HT-29 (cell line): Measurements from ENCODE around the gene ANXA3. TPM values are rescaled to one million over a fixed set of nuclear protein-coding genes. Genes with fewer than 3 reads are reported as not detected.
"Not testable (repeated sequence)": the region's sequence is repeated elsewhere in the genome, so short reads cannot be mapped to it uniquely, and the experiment has no call there.

Source experiments
- DNase-seq: peaks from one replicate; pipeline ENCODE4 v3.0.0-alpha.2; 2015; ENCODE audit warnings: low spot score
- total RNA-seq: library from RNA; depleted of rRNA; stranded (reverse); fragments of >200 nt; shearing (Covaris generic); gene quantifications from 2 replicates; pipeline ENCODE4 v1.2.3, GENCODE V29; 2014

Gene ANXA3
- total RNA-seq, 1 experiment from 2014 or later: 160 TPM

GRCh38 chr4:78571804-78572203 lies 20.2 kb downstream of the ANXA3 start:
- DNase-seq: no peak

- DNase-seq: no peak
Measured at GRCh38 chr4:78578674-78579425, 27.3 kb downstream of the ANXA3 start.

GRCh38 chr4:78581618-78582017 lies 30.0 kb downstream of the ANXA3 start:
- DNase-seq: no peak

GRCh38 chr4:78584863-78585547 lies 33.4 kb downstream of the ANXA3 start:
- DNase-seq: no peak

GRCh38 chr4:78585633-78586032 lies 34.1 kb downstream of the ANXA3 start:
- DNase-seq: no peak

GRCh38 chr4:78588894-78589545 lies 37.5 kb downstream of the ANXA3 start:
- no peak for DNase-seq

GRCh38 chr4:78591404-78591803 lies 39.8 kb downstream of the ANXA3 start:
- DNase-seq: no peak

GRCh38 chr4:78592088-78592783 lies 40.7 kb downstream of the ANXA3 start:
- peak; percentile 9 for DNase-seq

GRCh38 chr4:78596111-78596742 lies 44.7 kb downstream of the ANXA3 start:
- no peak for DNase-seq

GRCh38 chr4:78598431-78598830 lies 46.9 kb downstream of the ANXA3 start:
- not testable (repeated sequence) for DNase-seq

- DNase-seq: no peak
Measured at GRCh38 chr4:78599147-78599546, 47.6 kb downstream of the ANXA3 start.

- no peak for DNase-seq
Measured at GRCh38 chr4:78599931-78600375, 48.4 kb downstream of the ANXA3 start.

GRCh38 chr4:78601013-78601412 lies 49.4 kb downstream of the ANXA3 start:
- DNase-seq: no peak

- DNase-seq: no peak
Measured at GRCh38 chr4:78602334-78602733, 50.8 kb downstream of the ANXA3 start.

- no peak for DNase-seq
Measured at GRCh38 chr4:78603384-78603783, 51.8 kb downstream of the ANXA3 start.

GRCh38 chr4:78604988-78605387 lies 53.4 kb downstream of the ANXA3 start:
- no peak for DNase-seq

GRCh38 chr4:78606035-78606434 lies 54.5 kb downstream of the ANXA3 start:
- no peak for DNase-seq

- no peak for DNase-seq
Measured at GRCh38 chr4:78606530-78607095, 55.0 kb downstream of the ANXA3 start.

- no peak for DNase-seq
Measured at GRCh38 chr4:78608684-78609083, 57.1 kb downstream of the ANXA3 start.

GRCh38 chr4:78609580-78609979 lies 58.0 kb downstream of the ANXA3 start:
- no peak for DNase-seq

- DNase-seq: no peak
Measured at GRCh38 chr4:78610546-78611214, 59.1 kb downstream of the ANXA3 start.
